Neural progenitor cell (in vitro differentiated cells): ENCODE measurements around the gene GTF2F2.

Source experiments
- CTCF ChIP-seq: fragments of 200-600 bp; sonication (generic); IDR thresholded peaks from 2 replicates; pipeline ENCODE4 v1.5.1; 2017; ENCODE audit warnings: antibody characterized with exemption, mild to moderate bottlenecking
- EZH2phosphoT487 ChIP-seq: fragments of 200-600 bp; sonication (generic); IDR thresholded peaks from 2 replicates; pipeline ENCODE4 v1.6.1; 2017; ENCODE audit warnings: antibody characterized with exemption

- TF ChIP-seq CTCF (no peak), EZH2phosphoT487 (no peak)
Measured at GRCh38 chr13:45258334-45258675, 138.0 kb downstream of the GTF2F2 start.
